SIG-M5 (cell line): ENCODE data around the gene TCAF1.
"Not testable (repeated sequence)": the region's sequence is repeated elsewhere in the genome, so short reads cannot be mapped to it uniquely, and the experiment has no call there.

Source experiments
- DNase-seq: peaks from one replicate; lab custom pipeline; 2025; lab: John Stamatoyannopoulos, UW

Gene TCAF1

DNA sequence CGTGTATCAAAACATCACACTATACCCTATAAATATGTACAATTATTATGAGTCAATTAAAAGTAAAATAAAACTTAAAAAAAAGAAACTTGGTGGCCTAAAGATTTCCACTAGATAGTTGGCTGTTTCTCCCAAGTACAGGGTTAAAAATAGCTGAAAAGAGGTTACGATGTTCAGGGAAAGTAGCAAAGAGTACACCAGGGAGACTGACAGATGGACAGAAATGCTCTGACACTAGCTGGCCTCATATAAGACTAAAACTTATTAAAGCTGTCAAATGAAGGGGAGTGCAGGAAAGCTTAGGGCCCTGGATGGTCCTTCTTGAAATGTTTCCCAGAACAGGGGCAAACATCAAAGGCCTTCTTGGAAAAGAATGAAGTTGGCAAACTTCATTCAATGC is 51.3 kb downstream of the TCAF1 start:
- no peak for DNase-seq

DNA sequence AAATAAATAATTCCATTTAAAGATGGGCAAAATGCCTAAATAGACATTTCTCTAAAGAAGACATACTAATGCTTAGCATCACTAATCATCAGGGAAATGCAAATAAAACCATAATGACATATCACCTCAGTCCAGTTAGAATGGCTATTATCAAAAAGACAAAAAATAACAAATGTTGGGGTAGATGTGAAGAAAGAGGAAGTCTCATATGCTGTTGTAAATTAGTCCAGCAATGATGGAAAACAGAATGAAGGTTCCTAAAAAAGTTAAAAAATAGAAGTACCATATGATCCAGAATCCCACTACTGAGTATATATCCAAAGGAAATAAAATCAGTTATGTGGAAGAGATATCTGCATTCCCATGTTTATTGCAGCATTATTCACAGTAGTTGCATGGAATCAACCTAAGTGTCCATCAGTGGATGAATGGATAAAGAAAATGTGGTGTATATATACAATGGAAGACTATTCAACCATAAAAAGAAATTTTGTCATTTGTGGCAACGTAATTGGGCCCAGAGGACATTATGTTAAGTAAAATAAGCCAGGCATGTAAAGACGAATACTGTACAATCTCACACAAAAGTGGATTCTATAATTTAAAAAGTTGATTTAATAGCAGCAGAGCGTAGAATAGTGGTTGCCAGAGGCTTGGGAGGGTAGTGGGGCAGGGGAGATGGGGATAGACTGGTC is 52.0 kb downstream of the TCAF1 start:
- DNase-seq, result no peak

DNA sequence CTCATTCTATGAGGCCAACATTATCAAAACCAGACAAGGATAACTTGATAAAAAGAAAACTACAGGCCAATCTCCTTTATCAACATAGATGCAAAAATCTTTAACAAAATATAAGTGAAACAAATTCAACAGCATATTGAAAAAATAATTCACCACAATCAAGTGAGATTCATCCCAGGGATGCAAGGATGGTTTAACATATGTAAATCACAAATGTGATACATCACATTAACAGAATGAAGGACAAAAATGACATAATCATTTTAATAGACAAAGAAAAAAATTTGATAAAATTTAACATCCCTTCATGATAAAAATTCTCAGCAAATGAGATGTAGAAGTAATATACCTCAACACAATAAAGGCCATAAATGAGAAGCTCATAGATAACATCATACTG is 53.8 kb downstream of the TCAF1 start:
- no peak for DNase-seq

DNA sequence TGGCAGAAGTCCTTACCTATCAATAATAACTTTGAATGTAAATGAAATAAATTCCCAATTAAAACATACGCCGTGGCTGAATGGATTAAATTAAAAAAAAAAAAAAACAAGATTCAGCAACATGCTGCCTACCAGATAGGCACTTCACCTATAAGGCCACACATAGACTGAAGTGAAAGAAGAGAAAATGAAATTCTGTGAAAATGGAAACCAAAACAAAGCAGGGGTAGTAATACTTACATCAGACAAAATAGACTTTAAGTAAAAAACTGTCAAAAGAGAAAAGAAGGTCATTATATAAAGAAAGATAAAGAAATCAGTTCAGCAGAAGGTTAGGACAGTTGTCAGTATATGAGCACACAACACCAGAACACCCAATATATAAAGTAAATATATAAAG is 55.3 kb downstream of the TCAF1 start:
- no peak for DNase-seq

DNA sequence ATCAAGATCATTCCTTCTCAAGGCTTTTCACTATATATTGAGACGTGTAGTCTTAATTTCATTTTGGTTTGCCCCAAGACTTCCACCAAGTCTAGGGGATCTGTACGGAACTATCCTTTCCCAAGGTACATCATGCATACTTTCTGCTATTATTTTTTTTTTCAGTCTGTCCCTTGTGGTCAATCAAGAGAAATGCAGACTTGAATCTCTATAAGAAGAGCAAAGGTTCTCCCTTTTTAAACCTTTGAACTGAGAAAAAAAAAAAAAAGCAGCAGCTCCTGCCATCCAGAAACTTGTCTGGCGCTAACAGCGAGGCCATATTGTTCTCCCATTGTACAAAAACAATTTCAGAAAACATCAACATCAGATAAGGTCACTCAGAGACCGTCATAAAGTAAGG is 60.3 kb downstream of the TCAF1 start:
- not testable (repeated sequence) for DNase-seq

DNA sequence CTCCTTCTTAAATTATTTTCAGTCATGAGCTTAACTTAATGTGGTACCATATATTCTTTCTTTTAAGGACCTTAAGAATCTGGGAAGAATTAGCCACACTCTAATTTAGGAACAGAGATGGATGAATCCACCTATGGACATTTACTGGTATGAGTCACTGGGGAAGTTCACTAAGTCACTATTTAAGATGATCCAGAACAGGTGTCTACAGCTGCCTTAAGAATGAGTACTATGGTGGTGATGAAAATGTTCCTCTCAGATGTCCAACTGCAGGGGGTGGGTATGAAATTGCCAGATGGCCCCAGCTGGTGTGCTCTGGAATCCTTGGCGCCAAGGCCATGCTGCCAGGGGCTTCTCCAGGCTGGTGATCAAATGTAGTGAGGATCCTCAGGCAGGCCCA is 61.9 kb downstream of the TCAF1 start:
- not testable (repeated sequence) for DNase-seq

DNA sequence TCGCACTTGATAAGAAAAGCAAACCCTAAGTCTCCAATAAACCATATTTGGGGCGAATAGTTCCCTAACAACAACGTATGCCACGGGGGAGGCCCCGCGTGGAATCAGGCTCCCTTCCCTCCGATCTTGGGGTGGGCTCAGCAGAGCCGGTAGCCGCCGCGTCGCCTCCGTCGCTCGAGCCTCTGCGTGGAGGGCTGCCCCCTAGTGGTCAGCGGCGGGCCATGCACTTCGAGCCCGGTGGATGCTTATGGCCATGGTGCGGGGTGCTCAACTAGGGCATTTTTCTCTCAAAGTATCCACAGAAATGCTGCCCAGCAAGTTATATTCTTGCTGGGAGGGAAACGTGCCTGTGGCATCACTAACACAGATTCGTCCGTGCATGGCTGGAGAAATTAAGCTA is 64.8 kb downstream of the TCAF1 start:
- DNase-seq, result not testable (repeated sequence)

DNA sequence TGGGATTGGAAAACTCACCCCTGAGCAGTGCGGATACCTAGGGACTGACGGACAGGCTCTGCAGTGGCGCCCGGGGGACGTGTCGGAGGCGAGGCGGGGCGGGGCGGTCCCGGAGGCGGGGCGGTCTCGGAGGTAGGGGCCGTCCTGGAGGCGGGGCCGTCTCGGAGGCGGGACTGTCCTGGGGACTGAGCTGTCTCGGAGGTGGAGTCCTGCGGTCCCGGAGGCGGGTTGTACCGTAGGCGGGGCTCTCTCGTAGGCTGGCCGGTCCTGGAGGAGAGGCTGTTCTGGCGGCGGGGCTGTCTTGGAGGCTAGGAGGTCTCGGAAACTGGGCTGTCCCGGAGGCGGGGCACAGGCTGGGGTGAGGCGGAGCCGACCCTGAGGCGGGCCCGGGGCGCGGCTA is 65.4 kb downstream of the TCAF1 start:
- DNase-seq, result not testable (repeated sequence)

DNA sequence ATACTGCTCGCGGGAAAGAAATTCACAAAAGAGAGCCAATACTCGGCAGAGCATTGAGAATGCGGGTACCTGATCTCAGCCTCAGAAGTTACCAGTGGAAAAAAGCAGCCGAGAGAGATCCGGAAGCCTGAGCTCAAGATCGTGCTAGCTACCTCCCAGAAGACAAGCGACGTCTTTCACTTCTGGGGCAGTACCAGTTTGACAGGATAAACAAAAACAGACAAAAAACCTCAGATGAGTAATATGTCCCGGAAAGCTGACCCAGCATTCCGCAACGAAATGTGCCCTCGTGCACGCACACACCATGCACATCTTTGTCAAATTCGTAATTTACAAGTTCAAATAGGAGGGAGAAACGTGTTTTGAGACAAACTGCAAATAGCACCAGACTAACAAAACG is 65.9 kb downstream of the TCAF1 start:
- DNase-seq, result not testable (repeated sequence)

DNA sequence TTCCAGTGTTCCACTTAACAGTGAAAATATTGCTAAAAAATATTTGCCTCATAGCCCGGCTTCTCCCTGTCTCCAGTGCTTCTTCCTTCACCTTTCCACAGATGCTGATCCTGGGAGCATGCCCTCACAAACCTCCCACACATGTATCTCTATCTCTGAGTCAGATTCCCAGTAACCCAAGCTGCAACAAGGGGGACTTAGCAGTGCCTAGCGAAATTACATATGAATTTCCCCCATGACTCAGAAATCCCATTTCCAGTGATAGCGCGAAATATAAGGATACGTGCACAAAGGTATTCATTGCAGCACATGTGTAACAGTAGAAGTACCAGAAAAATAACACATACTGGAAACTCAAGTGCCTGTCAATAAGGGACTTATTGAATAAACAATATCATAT is 75.4 kb downstream of the TCAF1 start:
- DNase-seq, result not testable (repeated sequence)

DNA sequence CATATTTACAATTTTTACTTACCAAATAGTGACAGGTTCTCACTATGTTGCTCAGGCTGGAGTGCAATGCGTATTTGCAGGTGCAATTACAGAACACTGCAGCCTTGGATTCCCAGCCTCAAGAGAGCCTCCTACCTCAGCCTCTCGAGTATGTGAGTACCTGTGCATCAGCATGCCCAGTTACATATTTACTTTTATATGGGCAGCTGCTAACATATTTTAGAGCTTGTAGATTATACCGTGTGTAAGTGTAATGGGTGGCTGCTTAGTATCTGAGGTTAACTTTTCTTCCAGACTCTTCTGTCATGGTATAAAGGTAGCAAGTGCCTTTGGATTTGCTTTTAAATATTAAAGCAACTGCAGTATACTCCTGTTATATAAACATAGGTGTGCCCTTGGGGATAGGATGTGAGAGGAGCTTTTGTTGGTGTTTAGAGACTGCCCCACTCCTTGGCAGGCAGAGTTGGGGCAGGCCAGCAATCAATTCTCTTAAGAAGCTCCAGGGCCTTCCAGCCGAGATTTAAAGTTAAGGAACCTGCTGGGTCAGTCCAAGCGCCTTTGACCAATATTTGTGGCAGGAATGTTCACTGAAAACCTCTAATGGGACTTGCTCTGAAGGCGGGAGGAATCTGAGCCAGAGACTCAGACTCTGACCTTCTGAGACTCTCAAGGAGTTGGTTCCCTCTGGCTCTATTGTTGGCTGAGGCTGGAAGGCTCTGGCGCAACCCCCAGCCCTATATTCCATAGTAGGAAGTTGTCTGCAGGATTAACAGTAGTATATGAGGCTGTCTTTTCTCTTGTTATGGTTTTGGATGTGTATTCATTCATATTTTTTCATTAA is 77.5 kb downstream of the TCAF1 start:
- not testable (repeated sequence) for DNase-seq

DNA sequence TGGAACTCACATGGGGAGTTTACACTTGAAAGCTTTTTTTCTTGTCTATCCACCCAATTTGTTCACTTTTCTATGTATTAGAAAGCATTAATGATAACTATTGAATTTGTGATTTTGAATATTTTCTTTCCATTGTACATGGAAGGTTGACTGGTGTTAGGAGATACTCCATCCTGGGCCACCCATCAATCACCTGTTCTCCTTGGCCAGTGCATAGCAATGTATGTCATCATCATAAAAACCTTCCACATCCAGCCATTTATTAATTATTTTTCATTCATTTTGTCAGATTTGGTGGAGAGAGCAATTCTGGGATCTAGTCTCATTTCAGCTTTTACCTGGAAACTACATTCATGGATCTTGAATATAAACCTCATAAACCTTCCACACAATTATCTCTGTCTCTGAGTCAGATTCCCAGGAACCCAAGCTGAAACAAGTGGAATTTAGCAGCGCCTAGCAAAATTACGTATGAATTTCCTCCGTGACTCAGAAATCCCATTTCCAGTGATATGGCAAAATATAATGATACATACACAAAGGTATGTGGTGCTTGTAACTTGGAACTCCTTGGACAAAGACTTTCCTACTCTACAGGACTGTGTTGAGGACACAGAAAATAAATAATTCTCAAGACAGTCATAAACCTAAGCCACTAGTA is 78.2 kb downstream of the TCAF1 start:
- DNase-seq, result not testable (repeated sequence)

DNA sequence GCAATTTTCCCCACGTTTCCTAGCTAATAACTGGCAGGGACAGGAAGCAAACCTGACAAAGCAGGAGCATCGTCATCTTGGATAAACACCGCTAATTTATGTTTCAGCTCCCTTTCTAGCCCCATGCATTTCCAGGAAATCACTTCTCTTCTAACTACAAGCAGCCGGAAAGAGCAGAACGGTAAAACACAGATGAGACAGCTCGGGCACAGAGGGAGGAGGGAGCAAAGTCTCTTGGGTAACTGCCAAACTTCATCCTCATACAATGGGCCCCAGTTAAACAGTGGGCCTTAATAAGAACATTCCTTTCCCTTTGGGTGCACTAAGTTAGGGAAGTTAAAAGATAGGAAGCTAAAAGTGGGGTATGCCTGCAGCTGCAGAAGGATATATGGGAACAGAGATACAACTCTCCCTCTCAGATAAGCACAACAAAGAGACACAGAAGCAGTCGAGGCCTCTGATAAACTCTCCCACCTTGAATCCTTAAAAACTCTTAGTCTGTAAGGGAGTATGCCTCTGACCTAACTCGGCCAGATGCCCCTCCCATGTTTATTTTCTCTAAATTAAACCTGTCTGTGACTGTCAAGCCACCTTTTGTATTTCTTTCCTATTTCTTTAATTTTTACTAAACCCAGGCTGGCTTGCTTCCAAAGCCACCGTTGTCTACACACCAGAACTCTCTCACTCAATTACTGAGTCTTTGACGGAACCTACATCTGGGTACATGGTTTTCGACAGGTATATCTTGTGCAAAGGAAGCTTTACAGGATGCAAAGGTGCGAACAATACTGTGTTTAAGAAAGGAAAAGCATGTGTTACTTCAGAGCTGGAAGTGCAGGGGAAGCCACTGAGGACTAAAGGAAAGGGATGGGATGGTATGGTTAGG is 80.3 kb downstream of the TCAF1 start:
- not testable (repeated sequence) for DNase-seq

DNA sequence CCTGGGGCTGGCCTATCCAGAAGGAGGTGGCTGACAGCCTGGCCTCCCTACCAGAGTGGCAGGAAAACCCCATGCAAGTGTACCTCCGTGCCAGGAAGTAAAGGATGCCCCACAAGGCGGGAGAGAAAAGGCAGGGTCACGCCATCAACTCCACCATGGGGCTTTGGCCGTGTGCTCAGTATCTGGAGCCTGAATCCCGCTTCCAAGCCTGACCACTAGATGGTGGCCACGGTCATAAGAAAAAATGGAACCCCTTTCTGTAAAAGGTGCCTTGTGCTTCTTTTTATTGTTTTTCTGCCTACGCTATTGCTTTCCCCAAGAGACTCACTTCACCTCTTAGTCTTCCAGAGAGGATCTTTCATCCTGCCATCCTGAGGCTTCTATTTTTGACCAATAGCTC is 84.1 kb downstream of the TCAF1 start:
- not testable (repeated sequence) for DNase-seq

DNA sequence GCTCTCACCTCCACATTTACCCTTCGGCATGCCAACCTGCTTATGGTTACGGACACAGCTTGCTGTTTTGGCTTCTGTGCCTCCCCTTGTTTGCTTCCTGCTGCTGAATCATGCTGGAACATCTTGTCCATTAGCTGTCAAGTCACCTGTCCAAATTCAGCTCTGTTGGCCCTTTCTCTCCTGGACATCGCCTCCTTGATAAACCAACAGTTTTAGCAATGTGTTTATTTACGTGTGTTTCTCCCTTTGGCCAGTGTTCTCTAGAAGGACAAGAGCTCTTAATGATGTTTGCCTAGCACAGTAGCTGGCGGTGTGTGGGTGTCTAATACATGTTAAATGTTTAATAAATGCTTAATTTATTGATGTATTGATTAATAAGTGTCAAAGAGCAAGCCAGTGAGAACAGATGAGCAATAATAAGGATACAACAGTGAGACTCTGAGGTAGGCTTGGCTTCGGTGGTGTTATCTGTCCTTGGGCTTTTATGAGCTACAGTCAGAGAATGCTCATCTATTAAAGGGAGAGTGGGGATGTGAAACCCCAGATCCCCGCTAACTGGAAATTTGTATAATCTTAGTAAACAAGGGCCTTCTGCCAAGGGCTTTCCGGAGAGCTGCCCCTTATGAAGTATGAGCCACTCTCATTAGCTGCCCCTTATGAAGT is 85.4 kb downstream of the TCAF1 start:
- not testable (repeated sequence) for DNase-seq

DNA sequence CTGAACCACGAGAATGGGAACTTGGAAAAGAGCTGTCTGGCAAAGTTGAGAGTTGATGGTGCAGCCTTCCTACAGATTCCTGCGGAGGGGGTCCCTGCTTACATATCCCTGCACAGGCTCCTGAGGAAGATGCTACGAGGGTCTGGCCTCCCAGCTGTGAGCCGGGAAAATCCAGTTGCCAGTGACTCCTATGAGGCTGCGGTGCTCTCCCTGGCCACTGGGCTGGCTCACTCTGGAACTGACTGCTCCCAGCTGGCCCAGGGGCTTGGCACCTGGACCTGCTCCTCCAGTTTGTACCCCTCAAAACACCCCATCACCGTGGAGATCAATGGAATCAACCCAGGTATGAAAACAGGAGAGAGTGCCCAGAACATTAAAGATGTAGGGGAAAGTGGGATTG is 91.3 kb downstream of the TCAF1 start:
- DNase-seq, result not testable (repeated sequence)

DNA sequence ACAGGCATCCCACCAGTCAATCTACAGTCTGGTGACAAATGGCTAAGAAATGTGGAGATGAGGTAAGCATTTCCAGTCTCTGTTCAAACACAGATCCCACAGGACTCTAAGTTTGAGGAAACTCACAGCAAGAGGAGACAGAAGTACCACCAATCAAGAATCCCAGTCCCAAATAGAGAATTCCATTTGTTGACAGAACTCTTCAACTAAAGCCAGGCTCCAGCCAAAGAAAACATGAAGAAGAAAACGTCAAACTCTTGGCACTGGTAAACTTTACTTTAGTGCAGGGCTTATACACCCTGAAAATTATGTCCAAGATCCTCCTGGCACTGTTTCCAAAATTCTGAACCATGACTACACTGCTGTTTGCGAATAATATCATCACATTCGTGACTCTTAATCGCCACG is 95.3 kb downstream of the TCAF1 start:
- DNase-seq, result not testable (repeated sequence)
